GM12874 (cell line): ENCODE data around the gene UBE2E1.

Experiments
- CTCF ChIP-seq: IDR thresholded peaks from 2 replicates; pipeline ENCODE4 v1.5.1; 2011; ENCODE audit warnings: low read depth, mild to moderate bottlenecking, control low read depth, low read length, moderate library complexity; ENCODE audit not compliant: insufficient read depth

The UBE2E1 gene

GRCh38 chr3:23889950-23890349 is 84.2 kb downstream of the UBE2E1 start:
- no peak for TF ChIP-seq CTCF

- TF ChIP-seq CTCF: no peak
These were observed 88.7 kb downstream of the UBE2E1 start for GRCh38 chr3:23894254-23895061.

- no peak for TF ChIP-seq CTCF
These were observed 89.4 kb downstream of the UBE2E1 start for GRCh38 chr3:23895181-23895580.

- TF ChIP-seq CTCF: no peak
These were observed 95.0 kb downstream of the UBE2E1 start for GRCh38 chr3:23900744-23901143.

GRCh38 chr3:23904545-23904944 is 98.8 kb downstream of the UBE2E1 start:
- no peak for TF ChIP-seq CTCF

GRCh38 chr3:23909341-23909740 is 103.6 kb downstream of the UBE2E1 start:
- no peak for TF ChIP-seq CTCF

GRCh38 chr3:23911397-23911796 is 105.6 kb downstream of the UBE2E1 start:
- TF ChIP-seq CTCF: no peak
